Nephron progenitor cell (in vitro differentiated cells): ENCODE data around the gene TNC.

Experiments
- DNase-seq: peaks from one replicate; pipeline ENCODE4 v3.0.0; 2021
- H3K27ac Mint-ChIP-seq: 2 replicates; pipeline ENCODE4 v1.8.0; 2021; ENCODE audit warnings: mild to moderate bottlenecking, moderate library complexity, mixed read lengths
- H3K27me3 Mint-ChIP-seq: 2 replicates; pipeline ENCODE4 v1.8.0; 2021; ENCODE audit warnings: mild to moderate bottlenecking, low read depth, mixed read lengths; ENCODE audit not compliant: poor library complexity
- H3K36me3 Mint-ChIP-seq: 2 replicates; pipeline ENCODE4 v1.8.0; 2021; ENCODE audit warnings: low read depth, mixed read lengths
- H3K4me1 Mint-ChIP-seq: 2 replicates; pipeline ENCODE4 v1.8.0; 2021; ENCODE audit warnings: mixed read lengths
- H3K4me3 Mint-ChIP-seq: 2 replicates; pipeline ENCODE4 v1.8.0; 2021; ENCODE audit warnings: mild to moderate bottlenecking, moderate library complexity, mixed read lengths
- H3K9me3 Mint-ChIP-seq: 2 replicates; pipeline ENCODE4 v1.8.0; 2021; ENCODE audit warnings: mild to moderate bottlenecking, moderate library complexity, mixed read lengths
- TF ChIP-seq, protein P1 (sequence below): fragments of 200-600 bp; sonication (generic); IDR thresholded peaks from 2 replicates; pipeline ENCODE4 v1.5.0; 2021; ENCODE audit warnings: antibody characterized with exemption

TNC gene

DNA sequence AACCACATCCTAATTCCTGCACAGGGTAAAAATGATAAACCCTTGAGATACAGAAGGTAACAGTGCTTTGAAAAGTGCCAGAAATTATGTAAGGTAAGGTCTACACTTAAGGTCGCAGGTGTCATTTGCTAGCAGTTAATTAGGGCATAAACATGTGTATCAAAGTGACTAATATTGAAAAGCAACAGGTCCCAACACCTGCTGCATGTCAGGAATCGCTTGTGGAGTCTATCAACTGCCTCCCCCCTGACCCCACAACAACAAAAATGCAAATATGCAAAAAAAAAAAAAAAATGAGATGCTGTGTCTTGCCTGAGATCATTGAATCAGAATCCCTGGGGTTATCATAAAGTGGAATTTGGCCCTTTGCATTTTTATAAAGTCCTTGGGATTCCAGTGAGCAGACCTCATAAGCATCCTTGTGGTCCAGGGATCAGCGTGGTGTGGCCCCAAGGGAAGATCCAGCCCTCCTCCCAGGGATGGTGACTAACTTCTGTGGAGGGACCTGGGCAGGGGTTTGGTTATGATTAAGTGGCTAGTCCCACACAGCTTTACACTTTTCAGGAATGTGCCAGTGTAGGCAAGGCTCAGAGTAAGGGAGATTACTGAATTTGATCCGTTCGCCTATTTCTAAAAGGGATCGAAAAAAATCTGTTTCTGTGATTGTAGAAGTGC, 95.1 kb downstream of the TNC start:
- TF ChIP-seq, protein P1, sequence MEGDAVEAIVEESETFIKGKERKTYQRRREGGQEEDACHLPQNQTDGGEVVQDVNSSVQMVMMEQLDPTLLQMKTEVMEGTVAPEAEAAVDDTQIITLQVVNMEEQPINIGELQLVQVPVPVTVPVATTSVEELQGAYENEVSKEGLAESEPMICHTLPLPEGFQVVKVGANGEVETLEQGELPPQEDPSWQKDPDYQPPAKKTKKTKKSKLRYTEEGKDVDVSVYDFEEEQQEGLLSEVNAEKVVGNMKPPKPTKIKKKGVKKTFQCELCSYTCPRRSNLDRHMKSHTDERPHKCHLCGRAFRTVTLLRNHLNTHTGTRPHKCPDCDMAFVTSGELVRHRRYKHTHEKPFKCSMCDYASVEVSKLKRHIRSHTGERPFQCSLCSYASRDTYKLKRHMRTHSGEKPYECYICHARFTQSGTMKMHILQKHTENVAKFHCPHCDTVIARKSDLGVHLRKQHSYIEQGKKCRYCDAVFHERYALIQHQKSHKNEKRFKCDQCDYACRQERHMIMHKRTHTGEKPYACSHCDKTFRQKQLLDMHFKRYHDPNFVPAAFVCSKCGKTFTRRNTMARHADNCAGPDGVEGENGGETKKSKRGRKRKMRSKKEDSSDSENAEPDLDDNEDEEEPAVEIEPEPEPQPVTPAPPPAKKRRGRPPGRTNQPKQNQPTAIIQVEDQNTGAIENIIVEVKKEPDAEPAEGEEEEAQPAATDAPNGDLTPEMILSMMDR = no peak
- no peak for DNase-seq
- Mint-ChIP-seq H3K27ac (no peak overlapping the region), H3K4me1 (no peaks in the 10 kb centered on the region), H3K36me3 (no peaks in the 10 kb centered on the region), H3K27me3 (peaks cover 4% of the 10 kb centered on the region), H3K9me3 (no peaks in the 10 kb centered on the region), H3K4me3 (no peak overlapping the region)

DNA sequence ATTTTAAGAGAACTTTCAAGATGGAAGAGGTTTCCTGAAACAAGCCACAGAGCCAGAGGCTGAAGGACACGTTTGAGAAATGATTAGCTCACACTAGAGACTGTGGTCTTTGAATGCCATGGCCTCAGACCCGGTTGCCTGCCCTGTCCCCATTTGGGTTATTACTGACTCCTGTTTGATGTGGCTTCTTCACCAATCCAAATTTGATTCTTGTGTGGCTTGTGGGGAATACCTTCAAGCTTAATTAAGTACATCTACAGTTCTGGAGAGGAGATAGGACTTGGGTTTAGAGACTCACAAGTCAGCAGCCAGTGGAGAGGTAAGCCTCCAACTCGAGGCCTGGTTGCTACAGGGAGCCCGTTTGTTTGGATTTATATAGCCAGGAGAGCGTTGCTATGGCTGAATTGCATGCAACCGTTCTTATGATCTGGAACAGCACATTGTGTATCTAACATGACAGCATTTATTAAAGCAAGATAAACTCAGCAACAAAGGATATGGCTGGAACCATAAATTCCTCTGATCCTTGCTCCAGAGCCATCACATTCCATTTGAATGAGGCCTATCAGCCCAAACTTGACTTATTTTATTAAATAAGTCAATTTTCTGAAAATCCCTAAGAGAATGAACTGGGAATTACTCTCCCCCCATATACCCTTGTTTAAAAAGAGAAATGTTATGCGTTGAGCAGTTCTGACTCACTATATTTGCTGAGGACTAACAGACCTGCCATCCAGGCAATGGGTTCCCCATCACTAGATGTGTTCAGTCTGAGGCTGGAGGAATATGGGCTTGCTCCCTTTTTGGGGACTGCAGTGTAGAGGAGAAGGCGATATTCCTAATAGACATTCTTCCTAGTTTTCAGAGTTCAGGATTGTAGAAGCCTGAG, 99.2 kb downstream of the TNC start:
- H3K27ac Mint-ChIP-seq = no peak overlapping the region
- H3K27me3 Mint-ChIP-seq = peaks cover 10% of the 10 kb centered on the region
- no peaks in the 10 kb centered on the region for H3K9me3 Mint-ChIP-seq
- peaks cover 5% of the 10 kb centered on the region for H3K4me1 Mint-ChIP-seq
- no peak overlapping the region for H3K4me3 Mint-ChIP-seq
- H3K36me3 Mint-ChIP-seq = no peaks in the 10 kb centered on the region
- TF ChIP-seq, protein P1 = no peak
- DNase-seq = no peak

DNA sequence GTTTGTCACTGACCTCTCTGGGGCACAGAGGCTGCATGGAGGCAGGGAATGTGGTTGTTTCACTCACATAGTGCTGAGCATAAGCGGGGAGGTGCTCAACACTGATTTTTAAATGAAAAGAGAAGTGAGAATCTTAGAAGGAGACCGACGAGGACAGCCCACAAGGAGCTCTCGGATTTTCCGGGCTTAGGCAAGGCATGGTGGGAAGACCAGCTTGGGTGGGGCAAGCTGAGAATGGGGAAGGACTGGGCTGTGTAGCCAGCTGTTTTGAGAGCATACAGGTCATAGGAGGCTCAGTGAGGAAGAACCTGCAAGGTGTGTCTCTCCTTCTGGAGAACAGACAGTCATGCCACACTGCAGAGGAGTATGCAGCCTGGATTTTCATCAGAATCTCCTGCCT, 101.6 kb downstream of the TNC start:
- DNase-seq = no peak
- TF ChIP-seq, protein P1 = no peak
- H3K4me1 Mint-ChIP-seq = peaks cover 15% of the 10 kb centered on the region
- no peaks in the 10 kb centered on the region for H3K9me3 Mint-ChIP-seq
- no peak overlapping the region for H3K4me3 Mint-ChIP-seq
- H3K27me3 Mint-ChIP-seq = peaks cover 10% of the 10 kb centered on the region
- H3K36me3 Mint-ChIP-seq = no peaks in the 10 kb centered on the region
- H3K27ac Mint-ChIP-seq = no peak overlapping the region

DNA sequence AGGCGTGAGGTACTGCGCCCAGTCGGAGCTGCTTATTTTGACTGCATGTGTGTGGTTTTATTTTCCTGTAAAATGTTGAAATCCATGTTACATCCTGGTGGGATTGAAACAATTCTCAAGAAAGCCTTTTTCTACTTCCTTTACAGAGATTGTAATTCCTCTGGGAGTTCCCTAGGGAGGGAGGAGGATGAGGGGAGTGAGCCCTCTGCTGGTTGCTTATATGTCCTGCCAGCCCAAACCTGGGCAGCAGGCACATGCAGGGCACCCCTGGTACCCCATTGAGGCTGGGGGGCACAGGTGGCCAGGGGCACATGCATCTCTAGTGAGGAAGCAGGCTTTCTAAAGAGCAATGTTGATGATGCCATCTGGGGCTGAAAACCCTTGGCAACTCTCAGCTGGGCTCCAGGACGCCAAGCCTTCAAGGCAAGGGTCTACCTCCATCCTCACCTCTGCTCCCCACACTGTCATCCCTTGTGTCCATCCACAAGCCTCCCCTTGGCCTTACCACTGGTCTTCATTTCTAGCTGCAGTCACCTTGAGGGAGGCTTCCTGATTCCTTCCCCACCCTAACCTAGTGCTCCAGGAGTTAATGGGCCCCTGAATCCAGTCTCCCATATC, 102.8 kb downstream of the TNC start:
- H3K9me3 Mint-ChIP-seq = no peaks in the 10 kb centered on the region
- H3K27me3 Mint-ChIP-seq = peaks cover 10% of the 10 kb centered on the region
- H3K4me1 Mint-ChIP-seq = peaks cover 27% of the 10 kb centered on the region
- TF ChIP-seq, protein P1 = peak; percentile 61
- no peak overlapping the region for H3K4me3 Mint-ChIP-seq
- no peaks in the 10 kb centered on the region for H3K36me3 Mint-ChIP-seq
- peak; percentile 41 for DNase-seq
- no peak overlapping the region for H3K27ac Mint-ChIP-seq

DNA sequence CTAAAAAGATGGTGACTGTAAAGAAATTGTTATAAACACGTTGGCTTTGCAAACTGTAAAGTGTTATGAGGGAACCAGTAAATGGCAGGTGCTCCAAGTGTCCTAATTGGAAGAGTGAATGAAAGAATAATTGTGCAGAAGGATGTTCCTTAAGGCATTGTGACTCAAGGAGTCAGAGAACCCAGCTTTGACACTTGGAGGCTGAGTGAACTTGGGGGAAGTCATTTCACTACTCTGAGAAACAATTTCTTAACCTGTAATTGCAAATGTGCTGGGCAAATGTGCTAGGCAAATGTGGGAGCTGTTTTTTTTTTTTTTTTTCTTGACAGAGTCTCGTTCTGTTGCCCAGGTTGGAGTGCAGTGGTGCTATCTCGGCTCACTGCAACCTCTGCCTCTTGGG, 103.5 kb downstream of the TNC start:
- TF ChIP-seq, protein P1 = no peak
- Mint-ChIP-seq H3K27me3 (peaks cover 10% of the 10 kb centered on the region), H3K4me3 (no peak overlapping the region), H3K36me3 (no peaks in the 10 kb centered on the region), H3K9me3 (no peaks in the 10 kb centered on the region), H3K27ac (no peak overlapping the region), H3K4me1 (peaks cover 34% of the 10 kb centered on the region)
- DNase-seq = no peak
